ENCODE data around the gene FAM240A. TPM values are rescaled to one million over a fixed set of nuclear protein-coding genes. Genes with fewer than 3 reads are reported as not detected.
"Not testable (repeated sequence)": the region's sequence is repeated elsewhere in the genome, so short reads cannot be mapped to it uniquely, and the experiment has no call there.

FAM240A gene
- total and polyA plus RNA-seq, 2 donors (not counting 3 experiments of a cell fraction or from before 2014, with no cell fraction given), result not detected

- H3K4me3 ChIP-seq (replicated peaks in 1 of 3; ENCODE audit: insufficient read depth in 1 of 3, low read depth in 1 of 3, low read length in 3 of 3), result no peak overlapping the region
- H3K27me3 ChIP-seq (ENCODE audit: control insufficient read depth in 2 of 2, insufficient read depth in 2 of 2, low read length in 2 of 2), result no peaks in the 10 kb centered on the region
- no peaks in the 10 kb centered on the region for H3K9me1 ChIP-seq (replicated peaks; ENCODE audit: control insufficient read depth, extremely low read depth, insufficient read depth, low read length)
- BruUV-seq (replicated peaks), result no TSS peak
- DNase-seq (ENCODE audit: low read depth, low spot score) (no peak), FAIRE-seq (no peak)
- TF ChIP-seq JUN (IDR thresholded peaks at IDR 0.05; ENCODE audit: borderline replicate concordance, insufficient read depth, insufficient read length, low read depth), result no peak
- no peak for TF ChIP-seq GATA2 (IDR thresholded peaks at IDR 0.05; ENCODE audit: insufficient read depth, insufficient read length, low read depth, low read length)
- TF ChIP-seq MAX (IDR thresholded peaks at IDR 0.05; ENCODE audit: insufficient read depth, insufficient read length), result no peak
- no peak for TF ChIP-seq MYC (IDR thresholded peaks at IDR 0.05; ENCODE audit: low read depth, low read length)
- no peak for TF ChIP-seq EZH2 (IDR thresholded peaks at IDR 0.05; ENCODE audit: borderline replicate concordance, low read depth, low read length, severe bottlenecking)
- H3K4me2 ChIP-seq (ENCODE audit: insufficient read depth, low read length), result no peak overlapping the region
- CTCF ChIA-PET, result interaction anchor here (2.5 kb wide), 1 partner anchor 98 kb away, joined by 10 read pairs; no protein-coding TSS in a partner anchor
- no peak overlapping the region for H3K9ac ChIP-seq (replicated peaks; ENCODE audit: extremely low read depth, insufficient read depth, low read length)
- no peaks in the 10 kb centered on the region for H3K36me3 ChIP-seq (ENCODE audit: control insufficient read depth in 2 of 2, extremely low read depth in 1 of 2, insufficient read depth in 2 of 2, low read length in 2 of 2)
- POLR2A ChIA-PET, result no interaction called here
- dilution Hi-C loops (cut with MboI; ENCODE audit: extremely low pct_ligation_motif_present, low sequenced_read_pairs), result no loop called here
- H3K79me2 ChIP-seq (ENCODE audit: control insufficient read depth, insufficient read depth, low read length), result no peaks in the 10 kb centered on the region
- no peaks in the 10 kb centered on the region for H3K4me1 ChIP-seq (ENCODE audit: control insufficient read depth, extremely low read depth, insufficient read depth, low read length)
- no peak overlapping the region for H3K27ac ChIP-seq (ENCODE audit: insufficient read depth, low read depth, low read length)
- intact Hi-C loops (cut with micrococcal nuclease), result loop anchor here (5.0 kb wide), 1 partner anchor 524 kb away; no protein-coding TSS in a partner anchor
- H4K20me1 ChIP-seq (replicated peaks; ENCODE audit: control insufficient read depth, extremely low read depth, insufficient read depth, low read length), result no peaks in the 10 kb centered on the region
- H3K9me3 ChIP-seq (replicated peaks; ENCODE audit: control insufficient read depth, insufficient read depth, low read length), result no peaks in the 10 kb centered on the region
- no peak overlapping the region for H2AFZ ChIP-seq (ENCODE audit: low read depth, low read length)
These were observed 25.5 kb upstream of the FAM240A start for GRCh38 chr3:46586738-46587246.

GRCh38 chr3:46587268-46587667 is 25.1 kb upstream of the FAM240A start:
- DNase-seq (ENCODE audit: low read depth, low spot score); H2AFZ ChIP-seq (ENCODE audit: low read depth, low read length); H3K4me2 ChIP-seq (ENCODE audit: insufficient read depth, low read length); H3K27me3 ChIP-seq (ENCODE audit: control insufficient read depth in 2 of 2, insufficient read depth in 2 of 2, low read length in 2 of 2); H3K36me3 ChIP-seq (ENCODE audit: control insufficient read depth in 2 of 2, extremely low read depth in 1 of 2, insufficient read depth in 2 of 2, low read length in 2 of 2); H4K20me1 ChIP-seq (replicated peaks; ENCODE audit: control insufficient read depth, extremely low read depth, insufficient read depth, low read length); H3K79me2 ChIP-seq (ENCODE audit: control insufficient read depth, insufficient read depth, low read length); dilution Hi-C loops (cut with MboI; ENCODE audit: extremely low pct_ligation_motif_present, low sequenced_read_pairs); H3K9ac ChIP-seq (replicated peaks; ENCODE audit: extremely low read depth, insufficient read depth, low read length); H3K4me3 ChIP-seq (replicated peaks in 1 of 3; ENCODE audit: insufficient read depth in 1 of 3, low read depth in 1 of 3, low read length in 3 of 3); BruUV-seq (replicated peaks); H3K27ac ChIP-seq (ENCODE audit: insufficient read depth, low read depth, low read length); H3K4me1 ChIP-seq (ENCODE audit: control insufficient read depth, extremely low read depth, insufficient read depth, low read length); FAIRE-seq; POLR2A ChIA-PET; H3K9me1 ChIP-seq (replicated peaks; ENCODE audit: control insufficient read depth, extremely low read depth, insufficient read depth, low read length); H3K9me3 ChIP-seq (replicated peaks; ENCODE audit: control insufficient read depth, insufficient read depth, low read length): not testable (repeated sequence)
- intact Hi-C loops (cut with micrococcal nuclease), result loop anchor here (5.0 kb wide), 1 partner anchor 525 kb away; no protein-coding TSS in a partner anchor
- CTCF ChIA-PET, result interaction anchor here (2.5 kb wide), 1 partner anchor 98 kb away, joined by 10 read pairs; no protein-coding TSS in a partner anchor

Data from endothelial cell of umbilical vein (primary cell).